GM21723 (cell line): ENCODE measurements around the gene NADSYN1.
A peak's percentile ranks its signal among the peaks of the same experiment; 100 is the strongest.
"Not testable (repeated sequence)": the region's sequence is repeated elsewhere in the genome, so short reads cannot be mapped to it uniquely, and the experiment has no call there.

ENCODE experiments used
- ATAC-seq: cut with Tn5 transposase; IDR thresholded peaks from one replicate; pipeline ENCODE4 v1.9.1; 2021; ENCODE audit warnings: mild to moderate bottlenecking, moderate library complexity; ENCODE audit not compliant: unreplicated experiment

The NADSYN1 gene

DNA sequence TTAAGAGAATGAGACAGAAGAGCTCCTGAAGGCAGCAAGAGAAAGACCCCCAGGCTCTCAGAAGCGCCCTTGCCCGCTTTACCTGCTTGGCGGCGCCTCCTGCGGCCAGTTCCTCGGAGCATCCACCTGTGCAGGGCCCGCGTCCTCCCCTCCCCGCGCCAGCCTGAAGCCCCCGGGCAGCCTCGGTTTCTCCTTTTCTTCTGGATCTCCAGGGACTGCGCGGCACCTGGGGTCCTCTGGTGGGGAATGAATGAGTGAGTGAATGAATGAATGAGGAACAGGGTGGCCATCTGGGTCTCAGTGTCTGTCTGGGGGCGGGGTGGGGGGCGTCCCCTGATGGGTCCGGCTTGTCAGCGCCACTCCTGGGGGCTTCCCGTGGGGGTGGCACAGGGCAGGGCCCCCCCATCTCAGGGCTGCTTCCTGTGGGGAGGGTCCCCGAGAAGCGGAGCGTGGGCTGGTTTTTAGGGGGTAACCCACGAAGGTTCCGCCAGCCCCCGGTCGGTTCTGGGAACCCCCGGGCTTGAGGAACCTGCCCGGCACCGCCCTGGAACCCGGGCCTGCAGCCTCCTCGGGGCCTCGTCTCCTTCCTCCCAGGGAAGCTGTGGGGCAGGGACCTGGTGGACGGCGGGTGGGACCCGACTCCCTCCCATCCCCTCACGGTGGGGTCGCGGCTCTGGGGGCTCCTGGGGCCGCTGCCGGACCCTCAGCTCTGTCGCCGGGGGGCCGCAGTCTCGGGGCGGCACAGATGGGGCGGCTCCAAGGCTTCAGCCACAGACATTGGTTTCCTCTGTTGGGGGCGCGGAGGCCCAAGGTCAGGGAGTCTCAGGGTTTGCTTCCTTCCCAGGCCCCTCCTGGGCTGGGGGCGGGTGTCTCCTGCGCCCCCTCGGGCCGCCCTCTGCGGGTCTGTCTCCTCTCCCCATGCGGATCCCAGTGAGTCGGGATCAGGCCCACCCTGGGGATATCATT is 65.8 kb downstream of the NADSYN1 start:
- no peak for ATAC-seq

DNA sequence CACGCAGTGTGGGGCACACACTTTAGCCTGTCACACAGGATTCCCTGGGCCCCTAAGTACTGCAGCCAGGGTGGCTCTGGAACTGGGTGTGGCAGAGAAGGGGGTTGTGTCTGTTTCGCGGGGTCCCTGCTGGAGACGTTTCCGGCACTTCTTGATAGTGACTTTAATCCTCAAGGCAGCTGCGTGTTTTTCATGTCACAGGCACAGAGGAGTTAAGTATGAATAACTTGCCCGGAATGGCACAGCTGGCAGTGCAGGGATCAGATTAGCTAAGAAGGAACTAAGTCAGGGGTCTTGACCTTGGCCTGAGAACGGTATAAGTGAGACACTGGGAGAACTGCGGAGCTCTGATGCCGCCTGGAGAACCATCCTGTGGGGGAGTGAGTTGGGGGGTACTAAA is 66.5 kb downstream of the NADSYN1 start:
- no peak for ATAC-seq

DNA sequence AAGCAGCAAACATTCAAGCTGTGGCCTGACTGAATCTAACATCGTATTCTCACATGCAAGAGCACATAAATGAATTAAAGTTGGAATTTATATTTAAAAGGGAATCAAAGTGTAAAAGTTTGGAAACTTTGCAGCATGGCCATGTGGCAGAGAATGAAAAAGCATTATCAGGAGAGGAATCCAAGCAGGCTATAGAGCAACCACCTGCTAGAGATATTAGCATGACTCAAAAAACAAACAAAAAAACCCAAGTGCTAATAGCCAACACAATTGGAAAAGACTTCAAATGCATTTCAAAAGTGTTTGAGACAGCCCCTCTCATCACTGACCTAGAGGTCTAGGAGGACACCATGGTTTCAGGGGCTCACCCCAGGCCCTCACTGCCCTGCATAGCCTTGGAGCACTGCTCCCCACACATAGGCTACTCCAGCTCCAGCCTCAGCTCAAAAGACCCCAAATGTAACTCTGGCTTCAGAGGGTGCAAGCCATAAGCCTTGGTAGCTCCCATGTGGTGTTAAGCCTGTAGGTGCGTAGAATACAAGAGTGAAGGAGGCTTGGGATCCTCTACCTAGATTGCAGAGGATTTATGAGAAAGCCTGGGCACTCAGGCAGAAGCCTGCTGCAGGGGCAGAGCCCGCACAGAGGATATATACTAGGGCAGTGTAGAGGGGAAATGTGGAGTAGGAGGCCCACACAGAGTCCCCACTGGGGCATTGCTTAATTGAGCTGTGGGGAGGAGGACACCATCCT is 72.4 kb downstream of the NADSYN1 start:
- ATAC-seq = no peak

DNA sequence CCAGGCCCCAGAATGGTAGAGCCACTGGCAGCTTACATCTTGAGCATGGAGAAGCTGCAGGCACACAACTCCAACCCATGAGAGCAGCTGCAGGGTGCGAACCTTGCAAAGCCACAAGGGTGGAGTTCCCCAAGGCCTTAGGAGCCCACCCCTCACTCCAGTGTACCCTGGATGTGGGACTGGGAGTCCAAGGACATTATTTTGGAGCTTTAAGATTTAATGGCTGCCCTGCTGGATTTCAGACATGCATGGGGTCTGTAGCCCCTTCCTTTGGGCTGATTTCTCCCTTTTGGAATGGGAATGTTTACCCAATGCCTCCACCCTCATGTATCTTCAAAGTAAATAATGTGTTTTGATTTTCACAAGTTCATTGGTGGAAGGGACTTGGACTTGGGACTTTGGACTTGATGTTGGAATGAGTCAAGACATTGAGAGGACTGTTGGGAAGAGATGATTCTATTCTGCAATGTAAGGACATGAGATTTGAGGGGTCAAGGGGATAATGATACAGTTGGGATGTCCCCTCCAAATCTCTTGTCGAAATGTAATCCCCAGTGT is 73.0 kb downstream of the NADSYN1 start:
- no peak for ATAC-seq

DNA sequence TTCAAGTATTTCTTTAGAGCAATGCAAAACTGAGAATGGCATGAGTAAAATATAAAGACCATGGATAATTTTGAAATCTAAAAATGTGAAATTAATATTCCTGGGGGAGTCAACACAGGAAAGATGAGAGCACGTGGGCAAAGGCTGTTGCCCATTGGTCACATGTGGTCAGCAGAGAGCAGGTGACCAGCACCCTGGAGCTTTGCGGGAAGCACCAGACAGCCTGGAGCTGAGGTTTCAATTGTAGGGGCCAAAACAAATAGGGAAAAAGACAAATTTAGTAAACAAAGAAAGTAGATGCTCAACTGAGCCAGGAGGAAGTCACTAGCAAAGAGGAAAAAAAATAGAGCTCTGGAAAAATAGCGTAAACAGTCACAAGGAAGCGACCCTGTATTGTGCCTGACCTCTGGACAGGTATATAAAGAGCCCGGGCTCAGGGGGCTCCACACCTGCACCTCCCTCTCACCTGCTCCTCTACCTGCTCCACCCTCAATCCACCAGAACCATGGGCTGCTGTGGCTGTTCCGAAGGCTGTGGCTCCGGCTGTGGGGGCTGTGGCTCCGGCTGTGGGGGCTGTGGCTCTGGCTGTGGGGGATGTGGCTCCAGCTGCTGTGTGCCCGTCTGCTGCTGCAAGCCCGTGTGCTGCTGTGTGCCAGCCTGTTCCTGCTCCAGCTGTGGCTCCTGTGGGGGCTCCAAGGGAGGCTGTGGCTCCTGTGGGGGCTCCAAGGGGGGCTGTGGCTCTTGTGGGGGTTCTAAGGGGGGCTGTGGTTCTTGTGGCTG is 74.0 kb downstream of the NADSYN1 start, which contains the start of gene KRTAP5-7:
Gene KRTAP5-7, plus strand, starts transcription at position 472 of the 780 bp plus-strand sequence. Its CDS starts 34 bp downstream, at position 506.
- not testable (repeated sequence) for ATAC-seq

DNA sequence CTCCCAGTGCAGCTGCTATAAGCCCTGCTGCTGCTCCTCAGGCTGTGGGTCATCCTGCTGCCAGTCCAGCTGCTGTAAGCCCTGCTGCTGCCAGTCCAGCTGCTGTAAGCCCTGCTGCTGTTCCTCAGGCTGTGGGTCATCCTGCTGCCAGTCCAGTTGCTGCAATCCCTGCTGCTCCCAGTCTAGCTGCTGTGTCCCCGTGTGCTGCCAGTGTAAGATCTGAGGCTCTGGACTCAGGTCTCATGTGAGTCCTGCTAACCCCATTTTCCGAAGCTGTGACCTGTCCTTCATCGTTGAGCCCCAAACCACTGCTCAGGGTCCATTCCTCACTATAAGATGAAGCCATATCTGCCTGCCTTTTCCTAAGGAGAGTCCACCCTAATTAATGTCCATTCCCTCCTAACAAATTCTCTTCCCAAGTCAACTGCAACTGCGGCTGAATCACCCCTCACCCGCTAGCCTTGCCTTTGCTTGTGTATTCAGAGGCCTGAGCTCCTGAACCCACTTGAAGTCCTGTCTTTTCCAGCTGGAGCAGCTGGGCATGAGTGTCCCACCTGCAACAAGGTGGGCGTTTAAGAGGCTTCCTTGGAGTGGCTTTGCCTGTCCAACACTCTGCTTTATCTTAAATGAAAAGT is 74.7 kb downstream of the NADSYN1 start:
- ATAC-seq = no peak

DNA sequence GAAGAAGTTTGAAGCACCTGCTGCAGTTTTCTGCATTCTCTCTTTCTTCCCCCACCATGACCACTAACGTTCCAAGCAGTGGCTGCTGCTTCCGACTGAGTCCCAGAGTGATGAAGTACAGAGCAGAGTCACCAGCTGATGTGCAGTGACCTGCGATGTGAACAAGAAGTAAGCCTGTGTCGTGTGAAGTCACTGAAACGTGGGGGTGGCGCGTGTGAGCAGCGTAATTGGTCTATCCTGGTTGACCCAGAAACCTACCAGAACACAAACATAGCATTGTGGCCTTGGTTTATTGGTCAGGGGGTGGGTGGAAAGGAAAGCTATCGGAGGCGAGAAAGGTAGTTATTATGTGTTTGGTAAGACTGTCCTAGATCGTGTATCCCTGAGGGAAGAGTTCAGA is 77.6 kb downstream of the NADSYN1 start:
- ATAC-seq = no peak

DNA sequence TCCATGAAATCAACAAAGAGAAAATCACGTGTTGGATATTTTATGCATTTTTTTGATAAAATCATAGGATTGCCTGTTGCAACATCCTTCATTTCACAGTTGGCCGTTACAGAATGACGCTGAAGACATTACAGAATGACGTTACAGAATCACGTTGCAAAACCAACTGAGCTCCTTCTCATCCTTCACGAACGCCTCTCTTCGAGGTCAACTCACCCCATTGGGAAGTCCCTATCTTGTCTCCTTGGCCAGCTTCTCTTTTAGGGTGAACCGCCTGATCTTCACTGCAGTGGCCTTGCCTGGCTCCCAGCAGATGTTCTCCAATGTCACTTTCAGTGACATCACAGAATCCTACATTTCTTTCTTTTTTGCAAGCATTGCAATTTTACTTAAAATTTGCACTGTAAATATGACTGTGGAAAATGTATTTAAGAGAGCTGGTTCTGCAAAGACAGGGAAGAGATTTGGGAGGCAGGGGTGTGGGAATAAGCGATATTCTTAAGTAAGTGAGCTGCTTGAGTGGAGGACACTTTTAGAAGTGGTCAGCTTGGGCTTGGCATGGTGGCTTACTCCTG is 79.1 kb downstream of the NADSYN1 start:
- ATAC-seq = no peak

DNA sequence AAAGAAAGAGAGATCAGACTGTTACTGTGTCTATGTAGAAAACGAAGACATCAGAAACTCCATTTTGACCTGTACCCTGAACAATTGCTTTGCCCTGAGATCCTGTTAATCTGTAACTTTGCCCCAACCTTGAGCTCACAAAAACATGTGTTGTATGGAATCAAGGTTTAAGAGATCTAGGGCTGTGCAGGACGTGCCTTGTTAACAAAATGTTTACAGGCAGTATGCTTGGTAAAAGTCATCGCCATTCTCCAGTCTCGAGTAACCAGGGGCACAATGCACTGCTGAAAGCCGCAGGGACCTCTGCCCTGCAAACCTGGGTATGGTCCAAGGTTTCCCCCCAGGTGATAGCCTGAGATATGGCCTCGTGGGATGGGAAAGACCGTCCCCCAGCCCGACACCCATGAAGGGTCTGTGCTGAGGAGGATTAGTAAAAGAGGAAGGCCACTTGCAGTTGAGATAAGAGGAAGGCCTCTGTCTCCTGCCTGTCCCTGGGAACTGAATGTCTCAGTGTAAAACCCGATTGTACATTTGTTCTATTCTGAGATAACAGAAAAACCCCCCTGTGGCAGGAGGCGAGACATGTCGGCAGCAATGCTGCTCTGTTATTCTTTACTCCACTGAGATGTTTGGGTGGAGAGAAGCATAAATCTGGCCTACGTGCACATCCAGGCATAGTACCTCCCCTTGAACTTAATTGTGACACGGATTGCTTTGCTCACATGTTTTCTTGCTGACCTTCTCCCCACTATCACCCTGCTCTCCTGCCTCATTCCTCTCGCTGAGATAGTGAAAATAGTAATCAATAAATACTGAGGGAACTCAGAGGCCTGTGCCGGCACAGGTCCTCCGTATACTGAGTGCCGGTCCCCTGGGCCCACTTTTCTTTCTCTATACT is 82.0 kb downstream of the NADSYN1 start:
- ATAC-seq = not testable (repeated sequence)

DNA sequence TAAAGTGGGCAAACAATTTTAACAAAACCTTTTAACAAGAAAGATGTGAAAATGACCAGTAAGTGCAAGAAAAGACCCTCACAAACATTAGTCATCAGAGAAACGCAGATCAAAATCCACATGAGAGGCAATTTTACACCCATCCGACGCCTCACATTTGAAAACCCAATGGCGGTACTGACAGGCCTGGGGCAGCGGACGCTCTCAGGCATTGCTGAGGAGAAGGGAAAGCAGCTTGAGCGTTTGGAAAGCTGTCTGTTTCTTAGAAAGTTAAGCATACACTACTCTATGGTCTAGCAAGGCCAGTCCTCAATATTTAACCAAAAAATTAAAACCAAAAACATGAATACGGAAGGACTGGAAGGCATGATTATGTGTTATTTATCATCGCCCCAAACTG is 82.8 kb downstream of the NADSYN1 start:
- ATAC-seq = no peak

DNA sequence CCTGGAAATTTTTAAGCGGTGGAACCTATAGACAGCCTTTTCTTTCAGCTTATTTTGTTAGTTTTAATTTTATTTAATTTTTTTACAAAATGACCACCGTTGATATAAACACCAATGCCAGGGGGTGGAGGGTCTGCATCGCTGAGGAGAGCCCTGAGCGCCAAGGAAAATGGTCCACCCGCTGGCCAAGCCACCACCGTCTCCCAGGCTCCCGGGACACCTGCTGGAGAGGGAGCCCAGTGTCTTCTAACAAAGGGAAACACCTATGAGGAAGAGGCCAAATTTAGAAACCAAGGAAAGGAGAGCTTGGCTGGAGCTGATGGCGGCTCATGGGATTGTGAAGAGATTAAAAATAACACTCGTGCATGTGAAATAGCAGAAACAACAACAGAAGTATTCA is 84.5 kb downstream of the NADSYN1 start:
- no peak for ATAC-seq

DNA sequence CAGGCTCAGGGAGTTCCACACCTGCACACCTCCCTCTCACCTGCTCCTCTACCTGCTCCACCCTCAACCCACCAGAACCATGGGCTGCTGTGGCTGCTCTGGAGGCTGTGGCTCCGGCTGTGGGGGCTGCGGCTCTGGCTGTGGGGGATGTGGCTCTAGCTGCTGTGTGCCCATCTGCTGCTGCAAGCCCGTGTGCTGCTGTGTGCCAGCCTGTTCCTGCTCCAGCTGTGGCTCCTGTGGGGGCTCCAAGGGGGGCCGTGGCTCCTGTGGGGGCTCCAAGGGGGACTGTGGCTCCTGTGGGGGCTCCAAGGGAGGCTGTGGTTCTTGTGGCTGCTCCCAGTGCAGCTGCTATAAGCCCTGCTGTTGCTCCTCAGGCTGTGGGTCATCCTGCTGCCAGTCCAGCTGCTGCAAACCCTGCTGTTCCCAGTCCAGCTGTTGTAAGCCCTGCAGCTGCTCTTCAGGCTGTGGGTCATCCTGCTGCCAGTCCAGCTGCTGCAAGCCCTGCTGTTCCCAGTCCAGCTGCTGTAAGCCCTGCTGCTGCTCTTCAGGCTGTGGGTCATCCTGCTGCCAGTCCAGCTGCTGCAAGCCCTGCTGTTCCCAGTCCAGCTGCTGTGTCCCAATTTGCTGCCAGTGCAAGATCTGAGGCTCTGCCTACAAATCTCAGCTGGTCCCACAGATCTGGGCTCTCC is 85.1 kb downstream of the NADSYN1 start, which contains the start of gene KRTAP5-8:
Gene KRTAP5-8, plus strand, starts transcription at position 49 of the 689 bp plus-strand sequence. Its CDS starts 31 bp downstream, at position 80.
- ATAC-seq = not testable (repeated sequence)

DNA sequence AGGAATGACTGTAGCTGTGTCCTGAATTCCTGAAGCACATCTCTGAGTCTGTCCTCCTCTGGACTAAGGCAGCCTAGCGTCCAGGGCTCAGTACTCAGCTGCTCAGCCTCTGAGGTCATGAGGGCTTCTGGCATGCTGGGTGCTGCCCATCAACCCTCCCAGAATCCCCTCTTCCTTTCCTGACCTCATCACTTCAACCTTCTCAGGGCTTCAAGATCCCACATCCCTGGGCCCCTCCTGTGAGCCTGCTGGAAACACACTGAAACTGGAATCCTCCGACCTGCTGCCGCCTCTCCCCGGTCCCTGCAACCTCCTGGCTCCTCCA is 85.6 kb downstream of the NADSYN1 start:
- no peak for ATAC-seq

DNA sequence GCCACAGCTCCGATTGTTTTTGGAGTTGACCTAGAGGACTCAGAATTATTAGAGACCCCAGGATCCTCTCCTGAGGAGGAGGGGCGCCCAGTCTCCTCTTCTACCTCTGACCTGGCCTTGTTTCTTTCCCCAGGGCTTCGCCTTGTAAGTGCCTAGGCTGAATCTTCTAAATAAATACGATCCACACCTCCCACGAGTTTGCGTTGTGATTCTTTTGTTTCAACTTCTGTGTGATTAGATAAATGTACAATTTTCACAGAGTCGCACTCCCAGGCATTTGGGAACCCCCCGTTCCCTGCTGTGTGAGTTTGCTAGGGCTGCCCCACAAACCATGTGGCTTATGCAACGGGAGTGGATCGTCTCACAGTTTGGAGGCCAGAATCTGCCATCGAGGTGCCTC is 86.0 kb downstream of the NADSYN1 start:
- no peak for ATAC-seq

DNA sequence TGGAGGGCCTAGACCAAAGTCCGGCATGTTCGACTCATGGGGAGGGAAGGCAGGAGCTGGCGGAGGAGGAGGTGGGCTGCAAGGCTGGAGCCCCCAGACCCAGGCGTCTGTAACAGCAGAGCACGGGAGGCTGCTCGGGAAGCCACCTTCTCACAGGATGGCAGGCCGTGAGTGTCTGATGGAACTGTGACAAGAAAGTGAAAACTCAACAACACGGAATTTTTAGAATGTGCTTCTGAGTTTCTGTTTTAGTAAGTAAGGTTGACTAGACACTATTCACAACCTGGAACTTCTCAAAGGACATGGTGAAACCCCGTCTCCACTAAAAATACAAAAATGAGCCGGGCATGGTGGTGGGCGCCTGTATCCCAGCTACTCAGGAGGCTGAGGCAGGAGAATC is 87.0 kb downstream of the NADSYN1 start:
- ATAC-seq = not testable (repeated sequence)

DNA sequence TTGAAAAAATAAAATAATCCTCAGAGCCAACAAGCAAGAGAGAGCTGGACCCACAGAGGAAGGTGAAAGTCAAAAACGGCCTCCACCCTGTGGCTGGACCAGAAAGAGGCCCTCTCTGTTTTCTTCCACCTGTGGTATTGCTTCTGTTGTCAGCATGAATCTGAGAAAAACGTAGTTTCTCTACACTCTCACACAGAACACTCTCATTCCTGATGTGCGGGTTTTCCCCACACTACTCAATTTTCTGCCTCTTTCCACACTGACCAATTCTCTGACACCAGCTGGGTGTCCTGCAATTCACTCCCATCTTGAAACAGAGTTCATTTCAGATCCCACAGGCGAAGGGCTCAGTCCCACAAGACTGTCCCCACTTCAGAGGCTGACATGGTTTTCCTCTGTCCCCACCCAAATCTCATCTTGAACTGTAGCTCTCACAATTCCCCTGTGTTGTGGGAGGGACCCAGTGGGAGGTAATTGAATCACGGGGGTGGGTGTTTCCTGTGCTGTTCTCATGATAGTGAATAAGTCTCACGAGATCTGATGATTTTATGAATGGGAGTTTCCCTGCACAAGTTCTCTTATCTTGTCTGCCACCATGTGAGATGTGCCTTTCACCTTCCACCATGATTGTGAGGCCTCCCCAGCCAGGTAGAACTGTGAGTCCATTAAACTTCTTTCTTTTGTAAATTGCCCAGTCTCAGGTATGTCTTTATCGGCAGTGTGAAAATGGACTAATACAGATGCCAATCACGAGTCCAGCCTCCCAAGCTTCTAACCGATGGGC is 87.7 kb downstream of the NADSYN1 start:
- peak; percentile 58 for ATAC-seq

DNA sequence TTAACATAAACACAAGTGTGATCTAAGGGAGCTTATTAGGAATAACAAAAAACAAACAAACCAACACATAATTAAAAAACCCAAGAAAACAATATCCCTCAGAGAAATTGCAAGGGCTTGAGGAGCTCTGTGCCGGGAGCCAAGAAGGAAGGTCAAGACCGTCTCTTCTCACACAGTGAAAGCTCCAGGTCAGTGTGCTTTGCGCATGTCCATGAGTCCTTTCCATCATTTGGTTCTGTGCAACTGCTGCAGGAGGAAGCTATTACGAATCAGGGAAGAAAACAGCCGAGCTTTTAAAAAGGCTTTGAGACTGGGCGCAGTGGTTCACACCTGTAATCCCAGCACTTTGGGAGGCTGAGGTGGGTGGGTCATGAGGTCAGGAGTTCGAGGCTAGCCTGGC is 89.4 kb downstream of the NADSYN1 start:
- no peak for ATAC-seq
